MM.1S (cell line): Measurements from ENCODE around the gene KCNQ1.

Experiments
- EZH2 ChIP-seq: fragments of 300-600 bp; sonication (generic); optimal IDR thresholded peaks from 2 replicates; pipeline ENCODE3; 2017; ENCODE audit warnings: low read depth, mild to moderate bottlenecking, antibody characterized with exemption, low read length, mixed read lengths
- TF ChIP-seq, protein P1 (sequence below): fragments of 300-600 bp; sonication (generic); IDR thresholded peaks from 2 replicates; pipeline ENCODE4 v1.5.1; 2016; ENCODE audit warnings: antibody characterized with exemption, low read length, mixed read lengths

DNA sequence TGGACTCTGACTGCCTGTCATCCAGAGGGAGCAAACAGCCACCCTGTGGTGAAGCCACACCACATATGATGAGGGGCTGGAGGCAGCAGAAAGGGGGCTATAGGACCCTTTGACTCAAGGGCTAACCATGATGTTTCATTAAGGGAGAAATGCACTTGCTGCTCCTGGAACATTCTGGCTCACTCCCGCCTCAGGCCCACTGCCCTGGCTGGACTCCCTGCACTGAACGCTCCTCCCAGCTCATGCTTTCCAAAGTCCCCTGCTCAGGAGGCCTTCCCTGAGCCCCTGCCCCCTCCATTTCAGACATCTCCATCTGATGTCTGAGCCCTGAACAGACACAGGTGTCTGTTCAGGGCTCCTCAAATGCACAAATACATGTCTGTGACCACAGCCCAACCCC is 371.7 kb downstream of the KCNQ1 start:
- TF ChIP-seq, protein P1, sequence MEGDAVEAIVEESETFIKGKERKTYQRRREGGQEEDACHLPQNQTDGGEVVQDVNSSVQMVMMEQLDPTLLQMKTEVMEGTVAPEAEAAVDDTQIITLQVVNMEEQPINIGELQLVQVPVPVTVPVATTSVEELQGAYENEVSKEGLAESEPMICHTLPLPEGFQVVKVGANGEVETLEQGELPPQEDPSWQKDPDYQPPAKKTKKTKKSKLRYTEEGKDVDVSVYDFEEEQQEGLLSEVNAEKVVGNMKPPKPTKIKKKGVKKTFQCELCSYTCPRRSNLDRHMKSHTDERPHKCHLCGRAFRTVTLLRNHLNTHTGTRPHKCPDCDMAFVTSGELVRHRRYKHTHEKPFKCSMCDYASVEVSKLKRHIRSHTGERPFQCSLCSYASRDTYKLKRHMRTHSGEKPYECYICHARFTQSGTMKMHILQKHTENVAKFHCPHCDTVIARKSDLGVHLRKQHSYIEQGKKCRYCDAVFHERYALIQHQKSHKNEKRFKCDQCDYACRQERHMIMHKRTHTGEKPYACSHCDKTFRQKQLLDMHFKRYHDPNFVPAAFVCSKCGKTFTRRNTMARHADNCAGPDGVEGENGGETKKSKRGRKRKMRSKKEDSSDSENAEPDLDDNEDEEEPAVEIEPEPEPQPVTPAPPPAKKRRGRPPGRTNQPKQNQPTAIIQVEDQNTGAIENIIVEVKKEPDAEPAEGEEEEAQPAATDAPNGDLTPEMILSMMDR: no peak
- TF ChIP-seq EZH2: no peak
